Astrocyte (in vitro differentiated cells and primary cell): Measurements from ENCODE around the gene TICRR. TPM values are rescaled to one million over a fixed set of nuclear protein-coding genes. Genes with fewer than 3 reads are reported as not detected.

Source experiments
- DNase-seq: peaks from one replicate; pipeline ENCODE4 v3.0.0-alpha.2; 2010; ENCODE audit warnings: low read depth
- FAIRE-seq: peaks from 2 replicates; lab custom pipeline; 2011; peaks lifted over from hg19 to GRCh38; lab: Jason Lieb, UNC
- H2AFZ ChIP-seq: 2 replicates; pipeline ENCODE4 v1.6.0; 2012; ENCODE audit warnings: low read depth, low read length, inconsistent platforms
- H3K27ac ChIP-seq: 2 replicates; pipeline ENCODE4 v1.5.1; 2011; ENCODE audit warnings: low read depth, low read length, inconsistent platforms
- H3K27me3 ChIP-seq: 2 replicates; pipeline ENCODE4 v1.6.0; 2011; ENCODE audit warnings: low read length, inconsistent platforms; ENCODE audit not compliant: insufficient read depth
- H3K36me3 ChIP-seq: 2 replicates; pipeline ENCODE4 v1.5.1; 2011; ENCODE audit warnings: low read length, inconsistent platforms; ENCODE audit not compliant: insufficient read depth
- H3K4me1 ChIP-seq: 2 replicates; pipeline ENCODE4 v1.5.1; 2011; ENCODE audit warnings: low read length, inconsistent platforms; ENCODE audit not compliant: insufficient read depth
- H3K4me2 ChIP-seq: 2 replicates; pipeline ENCODE4 v1.6.0; 2012; ENCODE audit warnings: low read length, inconsistent platforms
- H3K4me3 ChIP-seq: 2 replicates; pipeline ENCODE4 v1.5.1; 2011; ENCODE audit warnings: low read depth, mild to moderate bottlenecking, low read length, inconsistent platforms; ENCODE audit not compliant: insufficient read depth
- H3K79me2 ChIP-seq: 2 replicates; pipeline ENCODE4 v1.6.0; 2012; ENCODE audit warnings: mild to moderate bottlenecking, low read length, inconsistent platforms; ENCODE audit not compliant: insufficient read depth
- H3K9ac ChIP-seq: 2 replicates; pipeline ENCODE4 v1.6.0; 2012; ENCODE audit warnings: mild to moderate bottlenecking, low read length, inconsistent platforms
- H3K9me3 ChIP-seq: 2 replicates; pipeline ENCODE4 v1.5.1; 2012; ENCODE audit warnings: low read depth, mild to moderate bottlenecking, low read length, inconsistent platforms; ENCODE audit not compliant: insufficient read depth
- H4K20me1 ChIP-seq: 2 replicates; pipeline ENCODE4 v1.6.0; 2012; ENCODE audit warnings: low read length, inconsistent platforms; ENCODE audit not compliant: insufficient read depth
- H3K27ac Mint-ChIP-seq: one replicate; pipeline ENCODE4 v1.8.0; 2021; ENCODE audit warnings: mild to moderate bottlenecking, mixed read lengths; ENCODE audit not compliant: unreplicated experiment
- H3K27me3 Mint-ChIP-seq: one replicate; pipeline ENCODE4 v1.8.0; 2021; ENCODE audit warnings: low read depth, mixed read lengths; ENCODE audit not compliant: unreplicated experiment
- H3K36me3 Mint-ChIP-seq: one replicate; pipeline ENCODE4 v1.8.0; 2021; ENCODE audit warnings: low read depth, mixed read lengths; ENCODE audit not compliant: unreplicated experiment
- H3K4me1 Mint-ChIP-seq: one replicate; pipeline ENCODE4 v1.8.0; 2021; ENCODE audit warnings: low read depth, mixed read lengths; ENCODE audit not compliant: unreplicated experiment
- H3K4me3 Mint-ChIP-seq: one replicate; pipeline ENCODE4 v1.8.0; 2021; ENCODE audit warnings: mild to moderate bottlenecking, moderate library complexity, mixed read lengths; ENCODE audit not compliant: unreplicated experiment
- H3K9me3 Mint-ChIP-seq: one replicate; pipeline ENCODE4 v1.8.0; 2021; ENCODE audit warnings: mild to moderate bottlenecking, mixed read lengths; ENCODE audit not compliant: unreplicated experiment
- CTCF ChIP-seq: IDR thresholded peaks from 2 replicates; pipeline ENCODE4 v1.5.1; 2011; ENCODE audit warnings: low read depth, mild to moderate bottlenecking, inconsistent platforms, low read length, moderate library complexity; ENCODE audit not compliant: insufficient read depth
- EZH2 ChIP-seq: IDR thresholded peaks from 2 replicates; pipeline ENCODE4 v1.6.1; 2012; ENCODE audit warnings: mild to moderate bottlenecking, low read length, inconsistent platforms; ENCODE audit not compliant: insufficient read depth
- total RNA-seq: library from RNA; stranded (reverse); gene quantifications from 2 replicates; pipeline ENCODE4 v1.2.1, GENCODE V29; 2021

TICRR gene
- total RNA-seq, 1 donor from 2014 or later = 2.9 TPM

GRCh38 chr15:89593018-89593417 is 17.7 kb downstream of the TICRR start:
- H3K36me3 Mint-ChIP-seq = no peaks in the 10 kb centered on the region
- Histone ChIP-seq H3K27ac (no peak overlapping the region), H4K20me1 (no peaks in the 10 kb centered on the region), H3K9ac (no peak overlapping the region), H3K4me2 (no peak overlapping the region), H3K36me3 (peaks cover 7% of the 10 kb centered on the region), H3K4me1 (peaks cover 5% of the 10 kb centered on the region), H3K9me3 (no peaks in the 10 kb centered on the region), H3K4me3 (no peak overlapping the region), H2AFZ (no peak overlapping the region), H3K27me3 (no peaks in the 10 kb centered on the region), H3K79me2 (peaks cover 12% of the 10 kb centered on the region)
- DNase-seq (no peak), FAIRE-seq (no peak)
- peaks cover 4% of the 10 kb centered on the region for H3K4me1 Mint-ChIP-seq
- H3K27me3 Mint-ChIP-seq = no peaks in the 10 kb centered on the region
- no peak overlapping the region for H3K27ac Mint-ChIP-seq
- H3K4me3 Mint-ChIP-seq = no peak overlapping the region
- H3K9me3 Mint-ChIP-seq = no peaks in the 10 kb centered on the region
- TF ChIP-seq CTCF = no peak
- TF ChIP-seq EZH2 = no peak

GRCh38 chr15:89599021-89599420 is 23.8 kb downstream of the TICRR start:
- Histone ChIP-seq H3K79me2 (no peaks in the 10 kb centered on the region), H3K4me2 (no peak overlapping the region), H3K4me3 (no peak overlapping the region), H2AFZ (no peak overlapping the region), H3K27ac (no peak overlapping the region), H3K27me3 (no peaks in the 10 kb centered on the region), H3K4me1 (no peaks in the 10 kb centered on the region), H3K36me3 (peaks cover 8% of the 10 kb centered on the region), H3K9me3 (no peaks in the 10 kb centered on the region), H4K20me1 (no peaks in the 10 kb centered on the region), H3K9ac (no peak overlapping the region)
- Mint-ChIP-seq H3K27ac (no peak overlapping the region), H3K9me3 (no peaks in the 10 kb centered on the region), H3K4me1 (peaks cover 6% of the 10 kb centered on the region), H3K27me3 (no peaks in the 10 kb centered on the region), H3K4me3 (no peak overlapping the region), H3K36me3 (no peaks in the 10 kb centered on the region)
- DNase-seq (no peak), FAIRE-seq (no peak)
- TF ChIP-seq CTCF (no peak), EZH2 (no peak)

- H3K27me3 Mint-ChIP-seq = no peaks in the 10 kb centered on the region
- no peak overlapping the region for H3K4me2 ChIP-seq
- no peaks in the 10 kb centered on the region for H4K20me1 ChIP-seq
- H3K9me3 Mint-ChIP-seq = peaks cover 9% of the 10 kb centered on the region
- no peak overlapping the region for H3K27ac Mint-ChIP-seq
- no peak overlapping the region for H3K27ac ChIP-seq
- DNase-seq = no peak
- FAIRE-seq = no peak
- H3K4me1 ChIP-seq = no peaks in the 10 kb centered on the region
- no peak overlapping the region for H3K4me3 ChIP-seq
- no peak overlapping the region for H3K4me3 Mint-ChIP-seq
- peaks cover 2% of the 10 kb centered on the region for H3K4me1 Mint-ChIP-seq
- TF ChIP-seq CTCF (no peak), EZH2 (no peak)
- no peak overlapping the region for H2AFZ ChIP-seq
- no peaks in the 10 kb centered on the region for H3K79me2 ChIP-seq
- H3K9ac ChIP-seq = no peak overlapping the region
- H3K27me3 ChIP-seq = no peaks in the 10 kb centered on the region
- H3K36me3 ChIP-seq = peaks cover 11% of the 10 kb centered on the region
- H3K36me3 Mint-ChIP-seq = peaks cover 6% of the 10 kb centered on the region
- no peaks in the 10 kb centered on the region for H3K9me3 ChIP-seq
These were observed 36.0 kb downstream of the TICRR start for GRCh38 chr15:89611317-89611716.
